Breast epithelium (tissue), 4 donors: Measurements from ENCODE around the gene CENPX. TPM values are rescaled to one million over a fixed set of nuclear protein-coding genes. Genes with fewer than 3 reads are reported as not detected.

Experiments used
- DNase-seq, 2 donors: peaks; one replicate each; pipeline ENCODE4 v3.0.0-alpha.2; 2019; ENCODE audit warnings: low spot score in 2 of 2
- H3K27ac ChIP-seq, 2 donors: fragments of 200-600 bp; sonication (generic) in 1 of 2; one replicate each; pipeline ENCODE4 v1.5.1; 2016 to 2019; ENCODE audit warnings: mild to moderate bottlenecking in 1 of 2
- H3K27me3 ChIP-seq, 2 donors: fragments of 200-600 bp; sonication (generic) in 1 of 2; one replicate each; pipeline versions ENCODE4 v1.5.1 to v1.6.0; 2017 to 2019; ENCODE audit warnings: control low read depth in 1 of 2, mild to moderate bottlenecking in 1 of 2
- H3K36me3 ChIP-seq: fragments of 200-600 bp; one replicate; pipeline ENCODE4 v1.5.1; 2019
- H3K4me1 ChIP-seq, 2 donors: fragments of 200-600 bp; sonication (generic); one replicate each; pipeline ENCODE4 v1.5.1; 2016 to 2019; ENCODE audit warnings: control low read depth in 1 of 2
- H3K4me3 ChIP-seq, 3 donors: fragments of 200-600 bp; sonication (generic); 1 replicate in 2 of 3; 2 replicates in 1 of 3; pipeline ENCODE4 v1.5.1; 2016 to 2019; ENCODE audit warnings: mild to moderate bottlenecking in 3 of 3, moderate library complexity in 2 of 3
- H3K9me3 ChIP-seq, 2 donors: fragments of 200-600 bp; sonication (generic) in 1 of 2; one replicate each; pipeline ENCODE4 v1.5.1; 2016 to 2019; ENCODE audit warnings: control low read depth in 1 of 2
- POLR2A ChIP-seq: fragments of 450-650 bp; IDR thresholded peaks from one replicate; pipeline ENCODE4 v1.6.1; 2016; ENCODE audit warnings: antibody characterized with exemption, mild to moderate bottlenecking, moderate library complexity
- POLR2AphosphoS5 ChIP-seq, 3 donors: sonication (generic); formaldehyde crosslinking; IDR thresholded peaks; one replicate each; pipeline ENCODE4 v1.6.1; 2017; ENCODE audit warnings: antibody characterized with exemption in 3 of 3
- intact Hi-C: fragments of 100-400 bp; cut with DNase I; formaldehyde crosslinking; loops from one replicate; pipeline ENCODE4 v1.15.1; 2023; ENCODE audit warnings: low total_unique reads
- total RNA-seq, 3 donors: library from RNA; depleted of rRNA; stranded (reverse); fragments of >200 nt; gene quantifications; one replicate each; pipeline ENCODE4 v1.1.0, GENCODE V29; 2016
- TF ChIP-seq, protein P1 (sequence below), 3 donors: fragments of 450-650 bp; IDR thresholded peaks; one replicate each; pipeline ENCODE4 v1.5.1; 2016 to 2017; ENCODE audit warnings: antibody characterized with exemption in 3 of 3, mild to moderate bottlenecking in 3 of 3, moderate library complexity in 3 of 3

Gene CENPX
- total RNA-seq, 3 donors from 2014 or later: 79.5 to 94.7 (median 92.5) TPM

DNA sequence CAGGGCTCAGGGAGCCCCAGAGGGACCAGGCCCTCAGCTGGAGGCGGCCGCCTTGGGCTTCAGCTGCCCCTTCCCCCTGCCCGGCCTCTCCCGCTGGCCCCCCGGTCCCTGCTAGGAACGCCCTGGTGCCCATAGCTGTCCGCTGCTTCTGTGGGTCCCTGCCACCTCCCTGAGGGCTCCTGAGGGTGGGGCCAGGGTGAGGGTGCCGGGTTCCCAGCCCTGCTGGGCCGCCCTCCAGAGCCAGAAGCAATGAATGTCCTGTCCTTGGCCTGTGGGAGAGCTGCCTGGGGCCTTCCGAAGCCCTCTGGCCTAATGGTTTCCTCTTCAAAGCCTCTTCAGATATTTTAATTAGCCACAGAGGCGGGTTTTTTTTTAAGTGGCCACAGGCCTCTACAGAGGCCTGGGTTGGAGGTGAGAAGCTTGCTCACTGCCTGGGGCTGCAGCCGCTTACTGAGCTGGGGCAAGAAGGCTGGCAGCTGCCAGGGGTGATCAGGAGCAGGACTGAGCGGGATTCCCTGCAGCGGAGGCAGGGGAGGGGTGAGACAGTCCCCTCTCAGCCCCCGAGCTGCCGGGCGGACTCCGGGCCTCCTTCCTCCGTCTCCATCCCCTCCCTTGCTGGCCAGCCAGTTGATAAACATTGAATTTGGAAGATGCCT is 9.9 kb downstream of the CENPX start:
- no peaks in the 10 kb centered on the region for H3K4me1 ChIP-seq
- H3K36me3 ChIP-seq: no peaks in the 10 kb centered on the region
- DNase-seq: no peak
- peak overlapping the region; percentile 54 to 68 for H3K27ac ChIP-seq
- intact Hi-C loops: no loop called here
- no peak overlapping the region for H3K4me3 ChIP-seq
- TF ChIP-seq, protein P1, sequence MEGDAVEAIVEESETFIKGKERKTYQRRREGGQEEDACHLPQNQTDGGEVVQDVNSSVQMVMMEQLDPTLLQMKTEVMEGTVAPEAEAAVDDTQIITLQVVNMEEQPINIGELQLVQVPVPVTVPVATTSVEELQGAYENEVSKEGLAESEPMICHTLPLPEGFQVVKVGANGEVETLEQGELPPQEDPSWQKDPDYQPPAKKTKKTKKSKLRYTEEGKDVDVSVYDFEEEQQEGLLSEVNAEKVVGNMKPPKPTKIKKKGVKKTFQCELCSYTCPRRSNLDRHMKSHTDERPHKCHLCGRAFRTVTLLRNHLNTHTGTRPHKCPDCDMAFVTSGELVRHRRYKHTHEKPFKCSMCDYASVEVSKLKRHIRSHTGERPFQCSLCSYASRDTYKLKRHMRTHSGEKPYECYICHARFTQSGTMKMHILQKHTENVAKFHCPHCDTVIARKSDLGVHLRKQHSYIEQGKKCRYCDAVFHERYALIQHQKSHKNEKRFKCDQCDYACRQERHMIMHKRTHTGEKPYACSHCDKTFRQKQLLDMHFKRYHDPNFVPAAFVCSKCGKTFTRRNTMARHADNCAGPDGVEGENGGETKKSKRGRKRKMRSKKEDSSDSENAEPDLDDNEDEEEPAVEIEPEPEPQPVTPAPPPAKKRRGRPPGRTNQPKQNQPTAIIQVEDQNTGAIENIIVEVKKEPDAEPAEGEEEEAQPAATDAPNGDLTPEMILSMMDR (IDR thresholded peaks at IDR 0.05): no peak
- TF ChIP-seq POLR2AphosphoS5 (IDR thresholded peaks at IDR 0.05) (no peak), POLR2A (no peak)
- no peaks in the 10 kb centered on the region for H3K9me3 ChIP-seq
- H3K27me3 ChIP-seq: no peaks in the 10 kb centered on the region

DNA sequence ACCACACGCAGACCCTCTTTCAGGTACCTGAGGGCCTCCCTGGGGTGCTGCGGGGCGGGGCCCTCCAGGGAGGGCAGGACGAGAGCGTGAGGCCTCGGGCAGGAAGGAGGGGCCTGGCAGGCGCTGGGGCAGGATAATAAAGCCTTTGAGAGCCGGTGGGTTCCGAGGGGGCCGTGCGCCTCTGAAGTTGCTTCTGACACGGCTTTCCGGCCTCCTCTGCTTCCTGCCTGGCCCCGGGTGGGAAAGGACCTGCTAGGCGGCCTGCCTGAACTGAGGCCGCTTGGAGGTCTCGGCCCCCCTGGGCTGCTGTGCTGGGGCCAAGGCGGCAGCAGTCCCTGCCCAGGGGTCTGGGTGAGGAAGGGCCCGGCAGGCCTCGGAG is 10.4 kb downstream of the CENPX start:
- Histone ChIP-seq H3K27ac (peak overlapping the region in 1 of 2 donors; percentile 68), H3K36me3 (no peaks in the 10 kb centered on the region), H3K27me3 (no peaks in the 10 kb centered on the region), H3K9me3 (no peaks in the 10 kb centered on the region), H3K4me1 (no peaks in the 10 kb centered on the region), H3K4me3 (no peak overlapping the region)
- intact Hi-C loops: no loop called here
- TF ChIP-seq, protein P1 (IDR thresholded peaks at IDR 0.05): no peak
- TF ChIP-seq POLR2A (no peak), POLR2AphosphoS5 (IDR thresholded peaks at IDR 0.05) (no peak)
- no peak for DNase-seq

DNA sequence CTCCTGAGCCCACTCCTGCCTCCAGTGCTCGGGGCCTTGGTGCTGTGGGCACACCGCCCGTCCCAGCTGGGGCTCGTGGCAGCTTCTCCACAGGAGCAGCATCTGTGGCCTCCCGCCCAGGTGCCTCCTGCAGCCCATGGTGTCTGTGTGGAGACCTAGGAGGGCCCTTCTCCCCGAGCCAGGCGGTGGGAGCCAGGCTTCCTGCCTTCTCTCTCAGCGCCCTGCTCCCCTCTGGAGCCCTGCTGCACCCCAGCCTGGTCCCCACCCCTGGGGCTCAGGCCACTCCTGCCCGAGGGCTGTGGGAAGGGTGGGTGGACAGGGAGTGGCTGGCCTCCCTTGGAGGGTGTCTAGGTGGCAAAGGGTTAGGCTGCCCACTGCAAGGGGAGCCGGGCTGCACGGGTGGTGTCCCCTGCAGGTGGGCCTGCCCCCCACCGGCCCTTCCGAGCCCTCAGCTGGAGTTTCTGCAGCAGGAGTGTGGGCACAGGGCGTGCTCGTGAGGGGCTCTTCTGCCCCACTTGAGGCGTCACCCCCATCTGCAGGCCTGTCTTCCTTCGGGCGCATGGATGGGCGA is 11.0 kb downstream of the CENPX start:
- Histone ChIP-seq H3K4me1 (no peaks in the 10 kb centered on the region), H3K9me3 (no peaks in the 10 kb centered on the region), H3K27me3 (no peaks in the 10 kb centered on the region), H3K4me3 (no peak overlapping the region), H3K27ac (no peak overlapping the region), H3K36me3 (no peaks in the 10 kb centered on the region)
- intact Hi-C loops: no loop called here
- DNase-seq: no peak
- TF ChIP-seq POLR2AphosphoS5 (IDR thresholded peaks at IDR 0.05) (no peak), POLR2A (no peak)
- TF ChIP-seq, protein P1 (IDR thresholded peaks at IDR 0.05): no peak

DNA sequence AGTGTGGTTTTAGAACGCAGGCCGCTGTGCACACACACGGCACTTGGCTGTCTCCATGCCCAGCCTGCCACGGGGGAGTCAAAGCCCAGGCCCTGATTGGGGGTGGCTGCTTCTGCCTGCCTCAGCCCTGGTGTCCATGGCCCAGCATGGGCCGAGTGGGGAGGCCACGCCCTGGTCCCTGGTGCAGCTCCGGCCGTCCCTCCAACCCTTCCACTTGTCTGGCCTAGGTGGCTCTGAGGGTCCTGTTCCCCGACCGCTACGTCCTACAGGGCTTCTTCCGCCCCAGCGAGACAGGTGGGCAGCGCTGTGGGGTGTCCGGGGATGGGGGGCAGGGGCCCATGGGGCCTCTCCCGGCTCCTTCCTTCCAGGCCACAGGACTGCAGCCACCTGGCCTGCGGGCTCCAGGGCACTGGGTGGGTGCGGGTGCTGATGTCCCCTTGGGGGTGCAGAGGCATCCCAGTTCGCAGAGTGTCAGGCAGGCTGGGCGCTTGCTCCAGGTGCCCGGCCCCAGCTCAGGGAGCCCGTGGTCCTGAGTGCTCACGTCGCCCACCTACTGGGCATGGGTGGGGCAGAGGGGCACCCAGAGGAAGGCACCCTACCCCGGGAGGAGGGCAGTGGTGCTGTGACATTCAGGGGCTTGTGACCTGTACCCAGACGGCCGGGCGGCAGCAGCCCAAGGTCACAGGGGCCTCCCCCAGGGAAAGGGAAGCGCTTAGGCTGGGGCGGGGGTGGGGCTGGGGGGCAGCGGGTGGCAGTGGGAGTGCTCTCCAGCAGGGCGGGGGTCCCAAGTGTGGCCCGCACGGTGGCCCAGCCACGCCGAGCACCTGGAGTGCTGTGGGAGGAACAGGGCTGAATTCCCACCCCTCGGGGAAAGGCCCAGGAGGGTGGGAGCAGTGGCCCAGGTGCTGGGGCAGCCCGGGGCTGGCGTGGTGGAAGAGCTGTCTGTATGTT is 11.8 kb downstream of the CENPX start:
- intact Hi-C loops: no loop called here
- no peak overlapping the region for H3K27ac ChIP-seq
- no peaks in the 10 kb centered on the region for H3K4me1 ChIP-seq
- no peaks in the 10 kb centered on the region for H3K36me3 ChIP-seq
- no peak overlapping the region for H3K4me3 ChIP-seq
- no peak for DNase-seq
- no peaks in the 10 kb centered on the region for H3K27me3 ChIP-seq
- H3K9me3 ChIP-seq: no peaks in the 10 kb centered on the region
- TF ChIP-seq POLR2AphosphoS5 (IDR thresholded peaks at IDR 0.05): no peak
- TF ChIP-seq, protein P1 (IDR thresholded peaks at IDR 0.05): no peak
- no peak for TF ChIP-seq POLR2A
